ENCODE measurements around the gene SRPK2. TPM values are rescaled to one million over a fixed set of nuclear protein-coding genes. Genes with fewer than 3 reads are reported as not detected.

SRPK2 gene
- total and polyA plus RNA-seq, 3 donors from 2014 or later = 181 to 293 (median 226) TPM

GRCh38 chr7:105086850-105087249 is 301.9 kb downstream of the SRPK2 start:
- Histone ChIP-seq H3K36me3 (ENCODE audit: low read depth, missing control alignments) (no peaks in the 10 kb centered on the region), H3K4me1 (no peaks in the 10 kb centered on the region), H3K27ac (no peak overlapping the region), H3K4me3 (no peak overlapping the region), H3K27me3 (no peaks in the 10 kb centered on the region), H3K9me3 (no peaks in the 10 kb centered on the region)
- DNase-seq = no peak
- intact Hi-C loops (cut with DNase I; ENCODE audit: low total_unique reads) = no loop called here
- 94 to 98% methylated on average over 3 of the region's 3 CpGs for WGBS, 2 donors
- TF ChIP-seq CTCF (IDR thresholded peaks at IDR 0.05) (no peak), POLR2A (IDR thresholded peaks at IDR 0.05) (no peak)

- intact Hi-C loops (cut with DNase I; ENCODE audit: low total_unique reads) = no loop called here
- DNase-seq = no peak
- H3K27me3 ChIP-seq = no peaks in the 10 kb centered on the region
- no peaks in the 10 kb centered on the region for H3K4me1 ChIP-seq
- 94 to 97% methylated on average over 1 of the region's 1 CpG for WGBS, 2 donors
- no peak overlapping the region for H3K27ac ChIP-seq
- no peaks in the 10 kb centered on the region for H3K9me3 ChIP-seq
- TF ChIP-seq POLR2A (IDR thresholded peaks at IDR 0.05) = no peak
- no peak for TF ChIP-seq CTCF (IDR thresholded peaks at IDR 0.05)
- H3K36me3 ChIP-seq (ENCODE audit: low read depth, missing control alignments) = no peaks in the 10 kb centered on the region
- H3K4me3 ChIP-seq = no peak overlapping the region
Measured at GRCh38 chr7:105084581-105084980, 304.1 kb downstream of the SRPK2 start.

GRCh38 chr7:105079348-105079747 is 309.4 kb downstream of the SRPK2 start:
- TF ChIP-seq POLR2A (IDR thresholded peaks at IDR 0.05) (no peak), CTCF (IDR thresholded peaks at IDR 0.05) (no peak)
- Histone ChIP-seq H3K36me3 (ENCODE audit: low read depth, missing control alignments) (no peaks in the 10 kb centered on the region), H3K9me3 (no peaks in the 10 kb centered on the region), H3K27me3 (no peaks in the 10 kb centered on the region), H3K27ac (no peak overlapping the region), H3K4me3 (no peak overlapping the region), H3K4me1 (no peaks in the 10 kb centered on the region)
- no peak for DNase-seq
- intact Hi-C loops (cut with DNase I; ENCODE audit: low total_unique reads) = no loop called here
- 89 to 97% methylated on average over 6 of the region's 6 CpGs for WGBS, 2 donors

- no peak overlapping the region for H3K4me3 ChIP-seq
- no peak for DNase-seq
- no peaks in the 10 kb centered on the region for H3K9me3 ChIP-seq
- no peaks in the 10 kb centered on the region for H3K4me1 ChIP-seq
- H3K36me3 ChIP-seq (ENCODE audit: low read depth, missing control alignments) = no peaks in the 10 kb centered on the region
- intact Hi-C loops (cut with DNase I; ENCODE audit: low total_unique reads) = no loop called here
- no peak for TF ChIP-seq CTCF (IDR thresholded peaks at IDR 0.05)
- no peak for TF ChIP-seq POLR2A (IDR thresholded peaks at IDR 0.05)
- no peak overlapping the region for H3K27ac ChIP-seq
- no peaks in the 10 kb centered on the region for H3K27me3 ChIP-seq
- WGBS, 2 donors = 87 to 100% methylated on average over 1 of the region's 1 CpG
Measured at GRCh38 chr7:105073143-105073542, 315.6 kb downstream of the SRPK2 start.

GRCh38 chr7:105068886-105069285 is 319.8 kb downstream of the SRPK2 start:
- Histone ChIP-seq H3K27ac (no peak overlapping the region), H3K4me1 (no peaks in the 10 kb centered on the region), H3K9me3 (no peaks in the 10 kb centered on the region), H3K36me3 (ENCODE audit: low read depth, missing control alignments) (no peaks in the 10 kb centered on the region), H3K4me3 (no peak overlapping the region), H3K27me3 (no peaks in the 10 kb centered on the region)
- intact Hi-C loops (cut with DNase I; ENCODE audit: low total_unique reads) = no loop called here
- TF ChIP-seq POLR2A (IDR thresholded peaks at IDR 0.05) = no peak
- no peak for TF ChIP-seq CTCF (IDR thresholded peaks at IDR 0.05)
- DNase-seq = no peak
- WGBS, 2 donors = 91 to 93% methylated on average over 1 of the region's 1 CpG

Measured in testis (tissue), 3 donors.